Renal cortex interstitium (tissue), 11 donors: Measurements from ENCODE around the gene ABCG4. TPM values are rescaled to one million over a fixed set of nuclear protein-coding genes. Genes with fewer than 3 reads are reported as not detected.
"Not testable (repeated sequence)": the region's sequence is repeated elsewhere in the genome, so short reads cannot be mapped to it uniquely, and the experiment has no call there.

Experiments
- DNase-seq, 11 donors: peaks; one replicate each; pipeline ENCODE4 v3.0.0-alpha.2; 2013; ENCODE audit warnings: low read depth in 9 of 11, low spot score in 4 of 11; ENCODE audit errors: extremely low read depth in 1 of 11
- polyA plus RNA-seq, 3 donors: library from polyadenylated mRNA; unstranded; fragments of 120-200 nt; gene quantifications; one replicate each; pipeline ENCODE4 v1.2.1, GENCODE V29; 2013; ENCODE audit not compliant: insufficient read length in 3 of 3

ABCG4 gene
- polyA plus RNA-seq, 3 donors = 0.72 to 1.2 (median 1.1) TPM

DNA sequence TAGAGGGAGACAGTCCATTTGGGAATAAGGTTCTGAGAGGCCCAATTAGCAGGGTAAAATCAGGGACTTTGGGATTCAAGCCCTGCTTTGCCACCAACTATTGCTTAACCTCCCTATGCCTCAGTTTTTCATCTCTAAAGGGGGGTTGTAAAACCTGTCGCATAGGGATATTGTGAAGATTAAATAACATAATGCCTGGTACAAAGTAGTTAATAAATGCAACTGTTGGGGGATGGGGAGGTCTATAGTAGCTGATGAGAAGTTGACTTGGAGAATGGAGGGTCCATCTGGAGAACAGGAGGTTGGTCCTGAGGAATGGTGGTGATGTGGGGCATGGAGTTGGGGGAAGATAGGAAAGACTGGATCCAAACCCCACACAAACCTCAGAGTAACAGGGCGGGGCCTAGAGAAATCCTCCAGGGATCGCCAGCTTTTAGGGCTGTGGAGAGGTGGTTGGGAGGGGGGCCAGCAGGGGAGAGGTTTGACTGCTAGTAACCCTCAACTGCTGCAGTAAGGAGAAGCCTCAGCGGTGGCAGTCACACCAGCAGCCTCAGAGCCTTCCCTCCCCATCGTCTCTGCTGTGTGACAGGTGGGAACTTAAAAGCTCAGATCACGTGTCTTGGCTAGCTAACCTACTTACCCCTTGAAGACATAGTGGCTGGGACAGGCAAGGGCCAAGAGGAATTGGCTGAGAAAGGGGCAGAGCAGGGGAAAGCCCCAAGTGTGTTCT lies 1.1 kb upstream of the ABCG4 start:
- no peak for DNase-seq

DNA sequence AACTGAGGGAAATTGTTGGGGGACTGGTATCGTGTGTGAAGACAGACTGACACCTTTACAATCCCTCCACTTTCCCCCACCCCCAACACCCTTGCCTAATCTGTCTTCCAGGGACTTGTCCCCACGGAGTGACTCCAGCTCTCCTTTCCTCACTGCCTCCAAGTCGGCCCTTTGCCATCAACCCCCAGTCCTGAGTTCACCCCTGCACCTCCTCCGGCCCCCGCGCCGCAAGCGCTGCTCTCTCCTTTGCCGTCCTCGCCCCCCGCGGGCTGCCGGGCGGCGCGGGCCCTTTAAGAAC lies 183 bp upstream of the ABCG4 start:
- DNase-seq = no peak

DNA sequence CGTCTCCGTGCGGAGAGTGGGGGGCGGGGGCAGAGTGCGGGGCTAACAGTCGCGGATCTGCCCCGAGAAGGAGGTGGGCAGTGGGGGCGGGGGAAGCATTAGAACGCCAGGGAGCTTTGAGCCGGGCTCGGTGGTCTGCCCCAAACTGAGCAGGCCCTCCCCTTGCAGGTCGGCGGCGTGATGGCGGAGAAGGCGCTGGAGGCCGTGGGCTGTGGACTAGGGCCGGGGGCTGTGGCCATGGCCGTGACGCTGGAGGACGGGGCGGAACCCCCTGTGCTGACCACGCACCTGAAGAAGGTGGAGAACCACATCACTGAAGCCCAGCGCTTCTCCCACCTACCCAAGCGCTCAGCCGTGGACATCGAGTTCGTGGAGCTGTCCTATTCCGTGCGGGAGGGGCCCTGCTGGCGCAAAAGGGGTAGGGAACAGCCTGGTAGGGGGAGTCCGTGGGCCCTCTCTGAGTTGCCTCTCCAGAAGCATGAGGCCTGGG lies 979 bp downstream of the ABCG4 start:
- DNase-seq = no peak

DNA sequence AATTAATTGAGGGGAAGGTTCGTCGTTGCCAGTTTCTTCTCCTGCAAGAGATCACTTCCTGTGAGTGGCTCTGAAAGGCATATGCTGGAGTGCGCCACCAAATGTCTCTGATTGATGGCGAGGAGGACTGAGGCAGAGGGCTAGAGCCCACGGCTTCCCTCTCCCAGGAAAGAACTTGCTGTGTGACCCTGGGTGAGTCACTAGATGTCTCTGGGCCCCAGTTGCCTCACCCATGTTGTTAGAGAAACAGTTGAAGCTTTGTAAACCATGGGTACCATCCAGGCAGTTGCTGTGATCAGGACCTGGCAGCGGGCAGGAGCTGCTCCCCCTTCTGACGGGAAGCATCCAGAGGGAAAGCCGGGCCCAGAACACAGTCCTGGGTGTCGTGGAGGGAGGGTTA lies 3.2 kb downstream of the ABCG4 start:
- DNase-seq = no peak

DNA sequence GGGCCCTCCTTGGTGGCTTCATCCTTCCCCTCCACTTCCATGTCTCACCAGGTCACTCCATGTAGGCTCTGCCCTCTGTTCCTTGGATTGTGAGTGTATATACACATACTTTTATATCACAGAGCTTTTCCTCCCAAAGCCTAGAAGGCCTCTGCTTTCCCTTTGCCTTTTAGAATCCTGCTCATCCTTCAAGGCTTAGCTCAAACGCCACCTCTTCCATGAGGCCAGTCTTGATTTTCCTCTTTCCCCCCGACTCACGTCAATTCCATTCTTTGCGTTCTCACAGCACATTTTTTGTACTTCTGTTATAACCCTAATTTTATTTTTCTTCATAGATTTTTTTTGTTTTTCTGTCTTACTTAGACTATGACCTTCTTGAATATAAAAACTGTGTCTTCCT lies 3.8 kb downstream of the ABCG4 start:
- DNase-seq = no peak

DNA sequence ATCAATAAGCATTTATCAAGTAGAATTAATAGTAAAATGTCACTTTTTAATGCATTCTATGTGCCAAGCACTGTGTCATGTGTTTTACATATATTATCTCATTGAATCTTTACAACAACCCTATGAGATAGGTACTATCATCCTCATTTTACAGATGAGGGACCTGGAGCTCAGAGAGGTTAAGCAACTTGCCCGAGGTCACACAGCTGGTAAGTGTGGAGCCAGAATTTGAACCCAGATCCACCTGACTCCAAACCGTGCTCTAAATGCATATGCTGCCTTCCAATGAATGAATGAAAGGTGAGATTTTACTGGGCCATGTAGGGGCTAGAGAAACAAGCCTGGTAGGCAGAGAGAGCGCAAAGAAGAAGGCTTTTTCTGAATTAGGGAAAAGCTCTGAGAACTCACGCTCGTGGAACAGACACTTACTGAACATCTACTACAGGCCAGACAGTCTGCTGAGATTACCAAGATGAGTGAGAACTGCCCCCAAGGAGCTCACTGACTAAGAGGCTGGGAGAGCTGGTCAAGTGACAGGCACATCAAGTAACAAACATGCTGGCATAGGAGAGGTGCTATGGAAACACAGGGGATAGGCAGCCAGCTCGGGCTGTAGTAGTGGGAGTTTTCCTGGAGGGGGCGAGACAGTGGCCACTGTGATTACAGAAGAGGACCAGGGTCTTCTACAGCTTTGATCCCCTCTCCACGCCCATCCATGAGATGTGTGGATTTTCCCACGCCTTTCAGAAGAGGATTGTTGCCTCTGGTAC lies 4.4 kb downstream of the ABCG4 start:
- no peak for DNase-seq

DNA sequence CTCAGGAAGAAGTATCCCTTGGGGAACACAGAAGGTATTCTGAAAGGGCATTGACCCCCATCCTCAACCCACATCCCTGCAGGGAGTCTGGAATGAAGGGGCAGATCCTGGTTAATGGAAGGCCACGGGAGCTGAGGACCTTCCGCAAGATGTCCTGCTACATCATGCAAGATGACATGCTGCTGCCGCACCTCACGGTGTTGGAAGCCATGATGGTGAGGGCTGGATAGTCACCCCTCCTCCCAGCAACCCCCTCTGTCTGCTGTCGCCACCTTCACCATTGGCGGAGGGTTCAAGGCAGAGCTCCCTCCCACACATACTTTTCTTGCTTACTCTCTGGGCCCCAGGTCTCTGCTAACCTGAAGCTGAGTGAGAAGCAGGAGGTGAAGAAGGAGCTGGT lies 5.3 kb downstream of the ABCG4 start:
- no peak for DNase-seq

DNA sequence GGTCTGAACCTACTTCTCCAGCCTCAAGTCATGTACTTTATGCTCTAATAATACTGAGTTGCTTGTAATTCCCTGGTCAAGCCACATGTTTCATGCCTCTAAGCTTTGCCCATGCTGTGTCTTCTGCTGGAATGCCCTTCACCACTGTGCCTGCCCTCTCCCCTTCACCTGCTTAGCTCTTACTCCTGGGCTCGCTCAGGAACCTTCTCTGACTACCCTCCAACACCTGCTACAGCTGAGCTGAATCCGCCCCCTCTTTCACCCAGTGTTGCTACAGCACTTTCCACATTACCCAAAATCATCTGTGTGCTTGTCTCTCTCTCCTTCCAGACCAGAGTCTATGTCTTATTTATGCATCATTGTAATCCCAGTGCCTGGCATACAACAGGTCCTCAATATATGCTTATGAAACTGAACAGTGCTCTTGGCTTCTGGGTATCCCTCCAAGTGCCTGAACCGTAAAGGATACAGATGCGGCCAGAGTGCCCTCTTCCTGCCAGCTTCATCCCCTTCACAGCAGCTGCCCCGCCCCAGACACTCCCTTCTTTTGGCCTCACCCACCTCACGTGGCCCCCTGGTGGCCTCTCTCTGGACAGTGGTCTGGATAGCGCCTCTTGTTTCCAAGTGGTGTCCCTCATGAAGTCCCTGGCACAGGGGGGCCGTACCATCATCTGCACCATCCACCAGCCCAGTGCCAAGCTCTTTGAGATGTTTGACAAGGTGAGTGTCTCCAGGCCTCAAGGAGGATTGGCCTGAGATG lies 7.1 kb downstream of the ABCG4 start:
- DNase-seq = no peak

DNA sequence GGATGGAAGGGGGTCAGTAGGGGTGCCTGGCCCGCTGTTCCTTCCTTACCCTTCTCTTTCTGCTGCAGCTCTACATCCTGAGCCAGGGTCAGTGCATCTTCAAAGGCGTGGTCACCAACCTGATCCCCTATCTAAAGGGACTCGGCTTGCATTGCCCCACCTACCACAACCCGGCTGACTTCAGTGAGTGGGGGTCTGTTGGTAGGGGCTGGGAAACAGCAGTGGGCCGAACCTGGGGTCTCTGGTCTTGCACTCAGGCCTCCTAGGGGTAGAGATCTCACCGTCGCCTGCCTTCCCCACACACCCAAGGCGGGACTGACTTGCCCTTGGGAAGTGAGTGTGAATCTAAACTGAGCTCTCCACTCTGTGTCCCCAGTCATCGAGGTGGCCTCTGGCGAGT lies 7.6 kb downstream of the ABCG4 start:
- no peak for DNase-seq

DNA sequence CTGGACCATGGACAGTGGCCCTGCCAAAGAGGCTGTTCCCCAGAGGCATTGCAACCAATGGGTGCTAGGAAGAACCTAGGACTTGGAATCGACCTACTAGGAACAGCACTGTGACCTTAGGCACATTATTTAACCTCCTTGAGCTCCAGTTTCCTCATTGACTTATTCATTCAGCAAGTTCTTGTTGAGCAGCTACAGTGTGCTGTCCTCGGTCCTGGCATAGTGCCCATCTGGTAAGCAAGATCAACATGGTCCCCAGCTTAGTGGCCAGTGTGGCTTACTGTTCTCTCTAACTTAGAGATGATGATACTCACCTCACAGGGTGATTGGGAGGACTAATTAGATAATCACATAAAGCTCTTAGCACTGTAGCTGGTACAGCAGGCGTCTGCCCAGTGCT lies 8.2 kb downstream of the ABCG4 start:
- DNase-seq = no peak

DNA sequence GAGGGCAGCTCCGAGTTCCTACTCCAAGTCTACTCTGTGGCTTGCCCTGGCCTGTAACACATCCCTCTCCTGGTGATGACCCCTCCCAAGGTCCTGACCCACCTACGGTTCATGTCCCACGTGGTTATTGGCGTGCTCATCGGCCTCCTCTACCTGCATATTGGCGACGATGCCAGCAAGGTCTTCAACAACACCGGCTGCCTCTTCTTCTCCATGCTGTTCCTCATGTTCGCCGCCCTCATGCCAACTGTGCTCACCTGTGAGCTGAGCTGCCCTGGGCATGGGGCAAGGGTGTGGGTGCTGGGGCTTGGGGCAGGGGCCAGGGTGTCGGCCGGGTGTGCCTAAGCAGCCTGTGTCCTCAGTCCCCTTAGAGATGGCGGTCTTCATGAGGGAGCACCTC lies 9.6 kb downstream of the ABCG4 start:
- DNase-seq = no peak

DNA sequence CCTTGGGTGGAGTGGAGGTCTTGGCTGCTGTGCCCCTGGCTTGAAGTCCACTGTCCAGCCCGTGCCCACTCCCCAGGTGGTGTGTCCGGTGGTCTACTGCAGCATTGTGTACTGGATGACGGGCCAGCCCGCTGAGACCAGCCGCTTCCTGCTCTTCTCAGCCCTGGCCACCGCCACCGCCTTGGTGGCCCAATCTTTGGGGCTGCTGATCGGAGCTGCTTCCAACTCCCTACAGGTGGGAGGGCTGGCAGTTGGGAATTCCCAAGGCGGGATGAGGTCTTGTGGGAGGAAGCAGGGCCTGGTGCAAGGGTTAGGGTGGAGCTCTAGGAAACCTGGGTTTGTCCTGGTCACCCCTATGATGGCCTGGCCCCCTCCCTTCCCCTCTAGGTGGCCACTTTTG lies 11.3 kb downstream of the ABCG4 start:
- no peak for DNase-seq

DNA sequence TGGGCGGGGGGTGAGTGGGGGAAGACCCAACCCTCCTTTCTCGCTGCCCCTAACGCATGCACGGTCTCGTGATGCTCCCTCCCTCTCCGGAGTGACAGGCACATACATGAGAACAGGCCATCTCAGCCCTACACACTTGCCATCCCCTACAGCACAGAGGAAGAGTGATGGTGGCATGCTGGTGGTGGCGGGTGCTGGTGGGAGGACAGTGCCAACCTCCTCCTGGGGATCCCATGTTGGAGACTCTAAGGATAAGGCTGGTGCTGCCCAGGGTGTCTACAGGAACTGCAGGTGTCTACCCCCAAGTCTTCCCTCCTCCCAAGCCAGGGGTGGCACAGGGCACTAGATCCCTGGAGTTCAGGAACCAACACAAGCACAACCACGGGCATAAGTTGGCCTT lies 13.0 kb downstream of the ABCG4 start:
- DNase-seq = no peak

DNA sequence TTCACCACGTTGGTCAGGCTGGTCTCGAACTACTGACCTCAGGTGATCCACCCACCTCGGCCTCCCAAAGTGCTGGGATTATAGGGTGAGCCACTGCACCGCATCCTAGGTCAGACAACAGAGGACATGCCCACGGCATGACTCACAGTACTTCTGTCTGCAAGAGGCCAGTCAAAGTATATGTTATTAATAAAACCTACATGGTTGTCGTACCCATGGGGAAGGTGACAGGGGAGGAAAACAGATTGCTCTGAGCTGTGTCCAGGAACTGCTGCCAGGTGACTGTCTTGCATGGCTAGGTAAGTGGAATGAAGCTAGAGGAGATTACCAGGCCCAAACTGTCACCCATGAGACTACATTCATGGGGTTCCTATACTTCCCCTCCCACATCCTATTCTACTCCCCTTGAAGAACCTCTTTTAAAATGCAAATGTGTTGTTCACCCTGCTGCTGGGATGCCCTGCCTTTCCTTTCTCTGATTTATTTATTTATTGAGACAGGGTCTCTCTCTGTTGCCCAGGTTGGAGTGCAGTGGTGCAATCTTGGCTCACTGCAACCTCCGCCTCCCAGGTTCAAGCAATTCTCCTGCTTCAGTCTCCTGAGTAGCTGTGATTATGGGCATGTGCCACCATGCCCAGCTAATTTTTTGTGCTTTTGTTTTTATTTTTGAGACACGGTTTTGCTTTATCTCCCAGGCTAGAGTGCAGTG lies 17.7 kb downstream of the ABCG4 start:
- DNase-seq = peak in 2 of 11 donors; percentile 46 to 59

DNA sequence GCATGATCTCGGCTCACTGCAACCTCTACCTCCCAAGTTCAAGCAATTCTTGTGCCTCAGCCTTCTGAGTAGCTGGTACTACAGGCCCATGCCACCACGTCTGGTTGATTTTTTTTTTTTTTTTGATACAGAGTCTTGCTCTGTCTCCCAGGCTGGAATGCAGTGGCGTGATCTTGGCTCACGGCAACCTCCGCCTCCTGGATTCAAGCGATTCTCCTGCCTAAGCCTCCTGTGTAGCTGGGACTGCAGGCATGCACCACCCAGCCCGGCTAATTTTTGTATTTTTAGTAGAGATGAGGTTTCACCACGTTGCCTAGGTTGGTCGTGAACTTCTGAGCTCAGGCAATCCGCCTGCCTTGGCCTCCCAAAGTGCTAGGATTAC lies 18.2 kb downstream of the ABCG4 start:
- DNase-seq = not testable (repeated sequence)

DNA sequence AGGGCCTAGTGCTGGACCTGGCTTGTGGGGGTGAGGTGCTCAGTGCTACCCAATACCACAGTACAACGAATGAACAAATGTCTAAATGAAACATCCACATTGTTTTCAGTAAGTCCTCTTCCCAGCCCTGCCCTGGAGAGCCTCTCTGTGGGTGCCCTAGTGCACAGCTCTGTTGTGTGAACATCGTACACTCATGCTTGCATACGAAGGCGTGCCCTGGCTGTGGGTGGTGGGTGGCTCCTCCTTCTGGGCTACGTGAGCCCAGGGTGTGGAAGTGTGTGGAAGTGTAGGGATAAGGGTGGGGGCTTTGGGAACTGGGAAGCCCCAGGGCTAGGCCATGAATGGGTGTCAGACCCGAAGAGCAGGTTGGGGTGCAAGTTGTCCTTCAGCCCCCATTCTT lies 19.1 kb downstream of the ABCG4 start:
- no peak for DNase-seq

DNA sequence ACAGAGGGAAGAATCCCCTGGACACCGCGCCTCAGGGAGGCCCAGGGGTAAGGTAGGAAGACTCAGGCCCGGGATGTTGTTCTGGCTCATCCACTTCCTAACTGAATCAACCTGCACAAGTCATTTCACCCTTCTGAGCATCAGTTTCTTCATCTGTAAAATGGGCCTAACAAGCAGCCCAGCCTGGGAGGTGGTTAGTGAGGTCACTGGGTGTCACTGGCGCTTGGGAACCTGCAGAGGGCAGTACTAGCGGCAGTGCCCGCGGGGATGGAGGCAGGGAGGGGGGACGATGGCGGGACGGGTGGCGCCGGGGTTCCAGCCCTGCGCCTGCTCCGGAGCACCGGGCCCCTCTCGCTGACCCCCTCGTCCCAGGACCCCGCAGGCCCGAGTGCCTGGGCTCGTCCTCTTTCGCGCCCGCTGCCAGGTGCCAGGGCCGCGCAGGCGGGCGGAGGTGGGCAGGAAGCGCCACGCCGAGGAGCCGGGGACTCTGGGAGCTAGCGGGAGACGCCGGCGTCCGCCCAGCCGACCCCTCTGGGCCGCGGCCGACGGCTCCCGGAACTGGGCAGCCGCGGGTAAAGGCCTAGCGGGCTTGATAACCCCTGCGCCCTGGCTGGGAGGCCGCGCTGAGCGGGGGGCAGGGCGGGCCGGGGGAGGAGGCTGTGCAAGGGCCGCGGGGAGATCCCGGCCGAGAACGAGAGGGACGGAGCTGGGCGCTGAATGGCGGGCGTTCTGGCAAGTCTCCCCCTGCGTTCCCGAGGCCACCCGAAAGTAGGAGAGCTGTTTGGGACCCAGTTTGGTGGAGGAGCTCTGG lies 19.8 kb downstream of the ABCG4 start, which contains the start of gene NLRX1:
Gene NLRX1, plus strand, starts transcription at position 255 of the 811 bp plus-strand sequence. CDS start 2,679 bp downstream, outside the sequence.
- peak in 7 of 11 donors; percentile 68 to 84 (median 76) for DNase-seq

DNA sequence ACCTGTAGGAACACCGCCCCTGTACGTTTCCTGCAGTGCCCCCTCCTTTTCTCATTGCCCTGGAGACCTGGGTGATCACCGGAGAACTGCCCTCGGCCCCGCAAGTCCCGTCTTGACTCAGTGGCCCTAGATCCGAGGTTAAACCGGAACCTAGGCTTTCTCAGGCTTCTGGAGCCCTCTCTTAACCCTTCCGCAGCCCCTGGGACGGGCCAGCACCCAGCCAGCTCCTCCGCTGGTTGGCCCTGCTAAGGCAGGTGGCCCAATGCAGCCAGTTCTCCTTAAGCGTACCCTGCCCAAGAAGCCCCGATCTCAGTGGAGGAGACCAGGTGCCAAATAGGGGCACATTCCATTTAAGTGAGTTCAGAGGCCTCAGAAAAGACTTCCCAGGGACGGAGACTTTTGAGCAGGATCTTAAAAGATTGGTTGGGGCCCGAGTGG lies 20.4 kb downstream of the ABCG4 start:
- no peak for DNase-seq
